NB4 (cell line): ENCODE results near the gene KDM6A.

ENCODE experiments used
- CTCF ChIP-seq: IDR thresholded peaks from one replicate; pipeline ENCODE4 v1.5.1; 2012; ENCODE audit warnings: low read depth, low read length
- MAX ChIP-seq: IDR thresholded peaks from 2 replicates; pipeline ENCODE4 v1.6.1; 2011; ENCODE audit warnings: low read depth, low read length
- MYC ChIP-seq: IDR thresholded peaks from 2 replicates; pipeline ENCODE4 v1.6.1; 2011; ENCODE audit warnings: low read depth, low read length
- POLR2A ChIP-seq: IDR thresholded peaks from 2 replicates; pipeline ENCODE4 v1.6.1; 2011; ENCODE audit warnings: mild to moderate bottlenecking; ENCODE audit not compliant: insufficient read length; ENCODE audit errors: extremely low read depth

- TF ChIP-seq POLR2A: no peak
- TF ChIP-seq CTCF: no peak
- no peak for TF ChIP-seq MAX
- TF ChIP-seq MYC: no peak
Measured at GRCh38 chrX:44922980-44923379, 50.0 kb downstream of the KDM6A start.
